Measurements from ENCODE around the gene RAP1GAP2. TPM values are rescaled to one million over a fixed set of nuclear protein-coding genes. Genes with fewer than 3 reads are reported as not detected.
A peak's percentile ranks its signal among the peaks of the same experiment; 100 is the strongest.

RAP1GAP2 gene
- polyA plus RNA-seq (2013) = 9.9 and 11.1 TPM in 2 replicates

DNA sequence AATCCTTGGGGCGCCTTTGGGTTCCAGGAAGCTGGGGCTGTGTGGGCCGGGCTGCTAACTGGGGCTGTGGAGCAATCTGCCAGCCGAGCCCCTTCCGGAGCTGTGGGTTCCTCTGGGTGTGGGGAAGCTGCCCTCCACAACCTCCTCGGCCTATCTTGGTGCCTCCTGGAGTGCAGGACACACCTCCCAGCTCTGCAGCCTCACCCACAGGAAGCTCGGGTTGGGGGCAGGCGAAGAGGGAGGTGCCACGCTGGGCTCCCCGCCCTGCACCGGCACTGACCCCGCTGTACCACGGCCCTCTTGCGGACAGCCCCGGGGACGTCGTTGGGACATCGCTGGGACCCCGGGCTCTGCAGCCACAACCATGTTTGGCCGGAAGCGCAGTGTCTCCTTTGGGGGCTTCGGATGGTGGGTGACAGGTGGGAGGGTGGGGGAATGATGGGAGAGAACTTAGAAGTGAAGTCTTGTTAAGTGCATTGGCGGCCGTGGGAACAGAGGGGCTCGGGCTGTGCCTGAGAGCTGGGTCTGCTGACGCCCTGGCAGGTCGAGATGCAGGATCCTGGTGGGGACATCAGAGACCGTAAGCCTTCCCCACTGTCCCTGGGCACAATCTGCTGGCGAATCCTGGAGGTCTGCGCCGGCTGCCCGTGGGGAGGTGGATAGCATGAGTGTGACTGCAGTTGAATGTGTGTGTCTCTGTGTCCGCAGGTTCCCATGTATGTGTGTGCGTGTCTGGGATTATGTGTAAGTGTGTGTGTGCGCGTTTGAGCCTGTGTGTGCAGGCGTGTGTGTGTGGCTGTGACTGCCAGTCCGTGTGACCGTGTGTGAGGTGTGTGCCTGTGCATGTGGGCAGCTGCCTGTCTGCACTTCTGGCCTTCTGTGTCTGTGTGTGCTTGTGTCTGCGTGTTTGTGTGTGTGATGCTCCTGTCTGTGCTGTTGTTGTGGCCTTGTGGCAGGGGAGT lies at the start of gene RAP1GAP2:
TSS of gene RAP1GAP2 (plus strand) at position 275 of the 962 bp plus-strand sequence. CDS start at position 365, 90 bp downstream.
- H4K12ac ChIP-seq (ENCODE audit: low read depth, low read length) = no peak within 1 kb of the TSS
- no peak within 1 kb of the TSS for H2BK5ac ChIP-seq (ENCODE audit: low read depth, low read length, poor library complexity)
- H3K9me3 ChIP-seq (ENCODE audit: insufficient read depth, low read depth, low read length) = peaks cover 7% of the 10 kb centered on the region
- H3K36me3 ChIP-seq (ENCODE audit: control insufficient read depth in 1 of 2, insufficient read depth in 2 of 2, low read length in 2 of 2) = no peaks in the 10 kb centered on the region
- H3K9ac ChIP-seq (ENCODE audit: low read length) = no peak within 1 kb of the TSS
- H2BK120ac ChIP-seq (ENCODE audit: insufficient read depth, low read length, poor library complexity) = no peak within 1 kb of the TSS
- no peaks in the 10 kb centered on the region for H3K79me2 ChIP-seq (ENCODE audit: control insufficient read depth, insufficient read depth, low read length, poor library complexity)
- no peaks in the 10 kb centered on the region for H3K79me1 ChIP-seq (ENCODE audit: low read length)
- H3K4me3 ChIP-seq (ENCODE audit: low read depth, low read length) = peak within 1 kb of the TSS; percentile 8
- no peak within 1 kb of the TSS for H4K8ac ChIP-seq (ENCODE audit: low read depth, low read length)
- H3K4me2 ChIP-seq (ENCODE audit: low read length) = no peak within 1 kb of the TSS
- H3K27me3 ChIP-seq (ENCODE audit: insufficient read depth, low read length) = no peaks in the 10 kb centered on the region
- no peak within 1 kb of the TSS for H3K18ac ChIP-seq (ENCODE audit: low read length)
- no peak within 1 kb of the TSS for H2AFZ ChIP-seq (ENCODE audit: insufficient read depth, low read length, poor library complexity)
- peak within 1 kb of the TSS; percentile 35 for H3K23ac ChIP-seq (ENCODE audit: low read length)
- H2AK5ac ChIP-seq (ENCODE audit: low read length) = no peak within 1 kb of the TSS
- H3K4ac ChIP-seq (ENCODE audit: low read depth, low read length) = no peak within 1 kb of the TSS
- no peak within 1 kb of the TSS for H3K27ac ChIP-seq (ENCODE audit: low read depth, low read length)
- peak in 1 of 2 donors; percentile 13 for DNase-seq
- H3K14ac ChIP-seq (ENCODE audit: low read length) = no peak within 1 kb of the TSS
- H2BK12ac ChIP-seq (ENCODE audit: low read length) = no peak within 1 kb of the TSS
- no peaks in the 10 kb centered on the region for H3K4me1 ChIP-seq (ENCODE audit: control insufficient read depth in 1 of 2, insufficient read depth in 2 of 2, low read length in 2 of 2)
- WGBS (ENCODE audit: extremely low coverage, insufficient coverage, insufficient read length) = no CpG with 5 or more reads among the region's 39 CpGs
- H4K91ac ChIP-seq (ENCODE audit: low read depth, low read length) = no peak within 1 kb of the TSS

DNA sequence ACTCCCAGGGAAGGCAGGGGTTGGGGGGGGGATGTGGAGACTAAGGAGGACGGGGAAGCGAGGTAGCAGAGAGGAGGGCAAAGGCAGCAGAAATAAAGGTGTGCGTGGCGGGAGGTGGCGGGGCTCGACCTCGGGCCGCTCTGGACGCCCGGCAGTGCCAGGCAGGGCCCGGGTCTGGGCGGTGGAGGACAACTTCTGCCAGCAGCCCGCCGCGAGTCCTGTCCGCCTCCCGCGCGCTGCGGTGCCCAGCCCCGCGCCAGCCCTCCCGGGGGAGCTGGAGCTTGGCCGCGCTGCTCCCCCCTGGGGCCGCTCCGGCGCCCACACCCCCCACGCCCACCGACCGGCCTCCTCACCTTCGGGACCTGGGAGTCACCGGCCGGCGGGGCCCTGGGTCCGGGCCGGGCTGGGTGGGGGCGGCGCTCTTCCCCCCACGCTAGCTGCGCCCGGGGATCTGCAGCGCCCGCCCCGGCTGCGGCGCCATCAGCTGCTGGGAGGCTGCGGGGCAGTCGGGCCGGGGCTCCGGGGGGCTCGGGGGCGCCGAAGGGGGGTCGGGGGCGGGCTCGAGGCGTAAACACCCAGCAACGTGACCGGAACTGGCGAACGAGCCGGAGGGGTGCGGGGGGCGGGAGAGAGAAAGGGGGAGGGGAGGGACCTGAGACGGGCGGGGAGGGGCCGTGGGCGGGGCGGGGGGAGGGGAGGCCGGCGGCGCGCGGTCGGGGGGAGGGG lies 47.0 kb upstream of the RAP1GAP2 start, which contains the start of gene CCDC92B:
TSS of gene CCDC92B (minus strand) at position 595 of the 726 bp plus-strand sequence. CDS start 14,507 bp downstream, outside the sequence.
- Histone ChIP-seq H3K4me1 (ENCODE audit: control insufficient read depth in 1 of 2, insufficient read depth in 2 of 2, low read length in 2 of 2) (peaks cover 3 to 4% of the 10 kb centered on the region in 2 experiments), H3K79me2 (ENCODE audit: control insufficient read depth, insufficient read depth, low read length, poor library complexity) (no peaks in the 10 kb centered on the region), H4K8ac (ENCODE audit: low read depth, low read length) (no peak within 1 kb of the TSS), H2BK120ac (ENCODE audit: insufficient read depth, low read length, poor library complexity) (no peak within 1 kb of the TSS), H4K91ac (ENCODE audit: low read depth, low read length) (no peak within 1 kb of the TSS), H3K27ac (ENCODE audit: low read depth, low read length) (no peak within 1 kb of the TSS), H3K4me2 (ENCODE audit: low read length) (peak within 1 kb of the TSS; percentile 71), H2BK12ac (ENCODE audit: low read length) (no peak within 1 kb of the TSS), H2AFZ (ENCODE audit: insufficient read depth, low read length, poor library complexity) (no peak within 1 kb of the TSS), H3K27me3 (ENCODE audit: insufficient read depth, low read length) (peaks cover 11% of the 10 kb centered on the region), H3K4ac (ENCODE audit: low read depth, low read length) (no peak within 1 kb of the TSS), H4K12ac (ENCODE audit: low read depth, low read length) (no peak within 1 kb of the TSS), H3K23ac (ENCODE audit: low read length) (no peak within 1 kb of the TSS), H3K9me3 (ENCODE audit: insufficient read depth, low read depth, low read length) (no peaks in the 10 kb centered on the region), H2AK5ac (ENCODE audit: low read length) (no peak within 1 kb of the TSS), H2BK5ac (ENCODE audit: low read depth, low read length, poor library complexity) (no peak within 1 kb of the TSS), H3K9ac (ENCODE audit: low read length) (no peak within 1 kb of the TSS), H3K36me3 (ENCODE audit: control insufficient read depth in 1 of 2, insufficient read depth in 2 of 2, low read length in 2 of 2) (no peaks in the 10 kb centered on the region), H3K14ac (ENCODE audit: low read length) (no peak within 1 kb of the TSS), H3K18ac (ENCODE audit: low read length) (no peak within 1 kb of the TSS), H3K4me3 (ENCODE audit: low read depth, low read length) (no peak within 1 kb of the TSS), H3K79me1 (ENCODE audit: low read length) (no peaks in the 10 kb centered on the region)
- WGBS (ENCODE audit: extremely low coverage, insufficient coverage, insufficient read length) = no CpG with 5 or more reads among the region's 76 CpGs
- no peak for DNase-seq

DNA sequence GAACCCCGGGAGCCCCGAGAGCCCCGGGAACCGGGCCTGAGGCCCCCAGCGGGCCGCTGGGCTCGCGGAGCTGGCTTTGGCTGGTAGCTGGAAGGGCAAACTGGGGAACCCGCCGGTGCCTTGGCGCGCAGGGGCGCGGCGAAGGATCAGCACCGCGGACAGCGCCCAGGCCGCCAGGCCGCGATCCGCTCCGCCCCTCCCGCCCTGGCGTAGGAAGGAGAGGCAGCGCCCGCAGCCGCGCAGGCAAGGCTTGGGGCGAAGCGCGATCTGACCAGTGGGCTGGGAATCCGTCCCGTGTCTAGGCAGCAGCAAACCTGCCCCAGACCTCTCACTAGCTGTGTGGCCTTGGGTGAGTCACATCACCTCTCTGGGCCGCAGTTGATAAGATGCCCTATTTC lies 46.5 kb upstream of the RAP1GAP2 start:
- Histone ChIP-seq H4K8ac (ENCODE audit: low read depth, low read length) (no peak overlapping the region), H3K23ac (ENCODE audit: low read length) (no peak overlapping the region), H2BK120ac (ENCODE audit: insufficient read depth, low read length, poor library complexity) (no peak overlapping the region), H4K91ac (ENCODE audit: low read depth, low read length) (no peak overlapping the region), H2BK12ac (ENCODE audit: low read length) (no peak overlapping the region), H2AK5ac (ENCODE audit: low read length) (no peak overlapping the region), H3K4me1 (ENCODE audit: control insufficient read depth in 1 of 2, insufficient read depth in 2 of 2, low read length in 2 of 2) (peaks cover 3 to 4% of the 10 kb centered on the region in 2 experiments), H3K4me2 (ENCODE audit: low read length) (peak overlapping the region; percentile 56), H3K4me3 (ENCODE audit: low read depth, low read length) (no peak overlapping the region), H3K36me3 (ENCODE audit: control insufficient read depth in 1 of 2, insufficient read depth in 2 of 2, low read length in 2 of 2) (no peaks in the 10 kb centered on the region), H3K79me1 (ENCODE audit: low read length) (no peaks in the 10 kb centered on the region), H3K27ac (ENCODE audit: low read depth, low read length) (no peak overlapping the region), H3K9ac (ENCODE audit: low read length) (no peak overlapping the region), H3K27me3 (ENCODE audit: insufficient read depth, low read length) (peaks cover 11% of the 10 kb centered on the region), H3K4ac (ENCODE audit: low read depth, low read length) (no peak overlapping the region), H4K12ac (ENCODE audit: low read depth, low read length) (no peak overlapping the region), H2BK5ac (ENCODE audit: low read depth, low read length, poor library complexity) (no peak overlapping the region), H3K79me2 (ENCODE audit: control insufficient read depth, insufficient read depth, low read length, poor library complexity) (no peaks in the 10 kb centered on the region), H3K14ac (ENCODE audit: low read length) (no peak overlapping the region), H3K18ac (ENCODE audit: low read length) (no peak overlapping the region), H2AFZ (ENCODE audit: insufficient read depth, low read length, poor library complexity) (no peak overlapping the region), H3K9me3 (ENCODE audit: insufficient read depth, low read depth, low read length) (no peaks in the 10 kb centered on the region)
- WGBS (ENCODE audit: extremely low coverage, insufficient coverage, insufficient read length) = no CpG with 5 or more reads among the region's 35 CpGs
- peak; percentile 89 for DNase-seq

DNA sequence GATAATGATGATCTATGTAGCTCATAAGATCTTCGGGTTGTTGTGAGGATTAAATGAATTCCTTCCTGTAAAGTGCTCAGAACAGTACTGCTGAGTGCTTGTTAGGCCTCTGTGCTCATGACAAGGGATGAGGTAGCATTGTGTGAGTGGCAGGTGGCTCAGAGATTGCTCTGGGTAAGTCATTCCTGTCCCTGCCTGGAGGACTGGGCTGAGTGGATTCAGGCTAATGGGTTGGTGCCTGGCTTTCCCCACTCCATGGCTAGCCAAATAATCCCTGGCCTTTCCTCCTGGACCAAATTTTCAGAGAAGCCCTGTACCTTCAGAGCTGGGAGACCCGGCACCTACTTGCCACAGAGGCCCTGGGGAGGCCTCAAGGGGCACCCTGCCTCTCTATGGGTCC lies 45.5 kb upstream of the RAP1GAP2 start:
- no peak for DNase-seq
- Histone ChIP-seq H3K27ac (ENCODE audit: low read depth, low read length) (no peak overlapping the region), H2BK120ac (ENCODE audit: insufficient read depth, low read length, poor library complexity) (no peak overlapping the region), H3K4ac (ENCODE audit: low read depth, low read length) (no peak overlapping the region), H3K4me1 (ENCODE audit: control insufficient read depth in 1 of 2, insufficient read depth in 2 of 2, low read length in 2 of 2) (peaks cover 6 to 9% of the 10 kb centered on the region in 2 experiments), H2AK5ac (ENCODE audit: low read length) (no peak overlapping the region), H3K18ac (ENCODE audit: low read length) (no peak overlapping the region), H2BK5ac (ENCODE audit: low read depth, low read length, poor library complexity) (no peak overlapping the region), H4K91ac (ENCODE audit: low read depth, low read length) (no peak overlapping the region), H3K9me3 (ENCODE audit: insufficient read depth, low read depth, low read length) (no peaks in the 10 kb centered on the region), H3K36me3 (ENCODE audit: control insufficient read depth in 1 of 2, insufficient read depth in 2 of 2, low read length in 2 of 2) (no peaks in the 10 kb centered on the region), H3K4me2 (ENCODE audit: low read length) (no peak overlapping the region), H3K9ac (ENCODE audit: low read length) (no peak overlapping the region), H2AFZ (ENCODE audit: insufficient read depth, low read length, poor library complexity) (no peak overlapping the region), H2BK12ac (ENCODE audit: low read length) (no peak overlapping the region), H3K79me1 (ENCODE audit: low read length) (no peaks in the 10 kb centered on the region), H4K8ac (ENCODE audit: low read depth, low read length) (no peak overlapping the region), H3K14ac (ENCODE audit: low read length) (no peak overlapping the region), H3K27me3 (ENCODE audit: insufficient read depth, low read length) (peaks cover 16% of the 10 kb centered on the region), H3K4me3 (ENCODE audit: low read depth, low read length) (no peak overlapping the region), H3K79me2 (ENCODE audit: control insufficient read depth, insufficient read depth, low read length, poor library complexity) (no peaks in the 10 kb centered on the region), H3K23ac (ENCODE audit: low read length) (no peak overlapping the region), H4K12ac (ENCODE audit: low read depth, low read length) (no peak overlapping the region)
- no CpG with 5 or more reads among the region's 2 CpGs for WGBS (ENCODE audit: extremely low coverage, insufficient coverage, insufficient read length)
